ENCODE measurements around the gene CEP164. TPM values are rescaled to one million over a fixed set of nuclear protein-coding genes. Genes with fewer than 3 reads are reported as not detected.

The CEP164 gene
- total RNA-seq, 2 experiments from 2014 or later: 31.7 to 32.4 TPM

DNA sequence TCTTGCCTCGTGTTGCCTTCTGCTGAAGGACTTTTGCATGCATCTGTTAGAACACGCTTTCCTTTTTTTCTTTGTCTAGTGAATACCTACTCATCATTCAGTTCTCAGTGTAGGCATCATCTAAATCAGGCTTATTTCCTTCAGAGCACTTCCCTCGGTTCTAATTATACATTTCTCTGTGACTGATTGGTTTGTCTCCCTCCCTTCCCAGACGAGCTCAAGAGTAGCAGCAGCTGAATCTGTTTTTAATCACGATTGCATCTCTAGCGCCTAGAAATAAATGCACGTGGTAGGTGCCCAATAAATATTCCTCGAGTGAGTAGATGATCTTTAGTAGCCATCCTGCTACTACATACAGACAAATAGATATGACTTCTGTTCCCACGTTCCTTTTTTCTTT lies 6.3 kb downstream of the CEP164 start:
- Mint-ChIP-seq H3K27ac (no peak overlapping the region), H3K36me3 (ENCODE audit: low read depth) (peaks cover 6% of the 10 kb centered on the region), H3K4me1 (ENCODE audit: low read depth) (no peaks in the 10 kb centered on the region), H3K9me3 (ENCODE audit: insufficient read depth) (no peaks in the 10 kb centered on the region), H3K27me3 (ENCODE audit: low read depth) (no peaks in the 10 kb centered on the region), H3K4me3 (no peak overlapping the region)
- ATAC-seq (no peak), DNase-seq (no peak)
- ChIA-PET POLR2A (no interaction called here), CTCF (no interaction called here)

DNA sequence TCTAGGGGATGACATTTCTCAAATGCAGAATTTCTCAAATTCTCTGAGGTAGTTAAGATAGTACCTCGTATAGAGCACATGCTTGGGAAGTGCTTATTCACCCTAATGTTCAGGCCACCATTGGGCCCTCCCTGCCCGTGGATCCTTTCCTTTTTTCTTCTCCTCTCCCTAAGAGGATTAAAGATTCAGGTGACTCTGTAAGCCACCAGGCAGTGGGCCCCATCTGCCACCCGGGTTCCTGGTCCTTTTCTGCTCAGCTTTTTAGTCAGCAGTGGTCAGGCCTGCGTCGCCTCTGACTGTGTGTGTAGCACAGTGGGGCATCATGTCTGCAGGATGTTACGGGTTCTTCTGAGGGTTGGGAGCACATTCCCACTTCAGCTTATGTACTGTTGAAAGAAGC lies 7.2 kb downstream of the CEP164 start:
- H3K36me3 Mint-ChIP-seq (ENCODE audit: low read depth): peaks cover 9% of the 10 kb centered on the region
- CTCF ChIA-PET: no interaction called here

DNA sequence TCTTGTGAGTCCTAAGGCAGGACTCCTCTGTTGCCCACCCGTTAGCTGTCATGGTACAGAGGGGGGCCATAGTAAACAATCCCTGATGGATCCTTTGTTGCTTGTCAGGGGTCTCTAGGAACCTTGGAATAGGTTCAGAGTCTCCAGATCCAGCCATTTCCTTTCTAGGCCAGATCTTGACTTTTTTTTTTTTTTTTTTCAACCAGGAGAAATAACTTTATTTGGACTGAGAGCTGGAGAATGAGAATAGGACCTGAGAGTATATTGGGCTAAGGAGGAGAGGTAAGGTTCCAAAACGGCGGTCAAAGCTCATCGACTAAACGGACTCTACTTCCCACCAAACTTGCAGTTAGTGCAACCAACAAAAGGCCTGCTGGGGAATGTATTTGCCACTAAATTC lies 7.7 kb downstream of the CEP164 start:
- CTCF ChIA-PET: no interaction called here
- peaks cover 13% of the 10 kb centered on the region for H3K36me3 Mint-ChIP-seq (ENCODE audit: low read depth)
- no peaks in the 10 kb centered on the region for H3K4me1 Mint-ChIP-seq (ENCODE audit: low read depth)
- no peak for DNase-seq
- H3K27me3 Mint-ChIP-seq (ENCODE audit: low read depth): no peaks in the 10 kb centered on the region
- H3K27ac Mint-ChIP-seq: no peak overlapping the region
- H3K9me3 Mint-ChIP-seq (ENCODE audit: insufficient read depth): no peaks in the 10 kb centered on the region
- ATAC-seq: no peak
- POLR2A ChIA-PET: interaction anchor here (0.5 kb wide), 1 partner anchor 16 kb away, joined by 6 read pairs; no protein-coding TSS in a partner anchor
- H3K4me3 Mint-ChIP-seq: no peak overlapping the region

More for the DNA sequence above, 7.2 kb downstream of the CEP164 start:
- Mint-ChIP-seq H3K27ac (no peak overlapping the region), H3K27me3 (ENCODE audit: low read depth) (no peaks in the 10 kb centered on the region), H3K4me1 (ENCODE audit: low read depth) (no peaks in the 10 kb centered on the region), H3K9me3 (ENCODE audit: insufficient read depth) (no peaks in the 10 kb centered on the region), H3K4me3 (no peak overlapping the region)
- no peak for DNase-seq
- POLR2A ChIA-PET: interaction anchor here (0.5 kb wide), 1 partner anchor 16 kb away, joined by 6 read pairs; no protein-coding TSS in a partner anchor
- no peak for ATAC-seq

DNA sequence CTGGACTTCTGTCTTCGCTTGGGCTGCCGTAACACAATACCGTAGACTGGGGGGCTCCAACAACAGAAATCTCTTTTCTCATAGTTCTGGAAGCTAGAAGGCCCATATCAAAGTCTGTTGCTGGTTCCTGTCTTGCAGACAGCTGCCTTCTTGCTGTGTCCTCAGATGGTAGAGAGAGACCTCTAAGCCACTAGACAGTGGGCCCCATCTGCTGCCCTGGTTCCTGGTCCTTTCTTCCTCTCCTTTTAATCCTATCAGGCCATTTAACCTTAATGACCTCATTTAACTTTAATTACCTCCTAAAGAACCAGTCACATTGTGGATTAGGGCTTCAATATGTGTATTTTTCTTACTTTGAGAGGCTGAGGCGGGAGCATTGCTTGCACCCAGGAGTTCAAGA lies 9.4 kb downstream of the CEP164 start:
- no peaks in the 10 kb centered on the region for H3K4me1 Mint-ChIP-seq (ENCODE audit: low read depth)
- H3K9me3 Mint-ChIP-seq (ENCODE audit: insufficient read depth): no peaks in the 10 kb centered on the region
- ChIA-PET POLR2A (no interaction called here), CTCF (interaction anchor here (1.1 kb wide), 1 partner anchor 34 kb away, joined by 3 read pairs; no protein-coding TSS in a partner anchor)
- ATAC-seq (no peak), DNase-seq (no peak)
- H3K36me3 Mint-ChIP-seq (ENCODE audit: low read depth): peaks cover 17% of the 10 kb centered on the region
- no peak overlapping the region for H3K27ac Mint-ChIP-seq
- no peak overlapping the region for H3K4me3 Mint-ChIP-seq
- H3K27me3 Mint-ChIP-seq (ENCODE audit: low read depth): no peaks in the 10 kb centered on the region

DNA sequence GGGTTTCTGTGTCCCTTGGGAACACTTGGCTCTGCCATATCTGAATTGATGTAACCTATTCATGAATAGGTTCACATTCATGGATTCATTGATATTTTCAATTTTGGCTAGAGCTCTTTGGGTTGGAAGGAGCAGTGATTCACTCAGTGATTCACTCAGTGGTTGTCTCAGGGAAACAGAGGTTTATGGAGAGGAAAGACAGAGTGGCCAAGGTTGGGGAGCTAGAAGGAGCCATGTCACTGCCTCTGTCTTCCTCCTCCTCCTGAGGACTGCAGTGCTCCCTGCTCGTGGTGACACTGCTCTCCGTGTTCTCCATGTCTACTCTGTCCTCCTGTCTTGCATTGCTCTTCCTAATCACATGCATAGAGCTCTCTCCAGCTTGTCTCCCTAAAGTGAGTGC lies 17.4 kb downstream of the CEP164 start:
- H3K27me3 Mint-ChIP-seq (ENCODE audit: low read depth): no peaks in the 10 kb centered on the region
- POLR2A ChIA-PET: interaction anchor here (0.6 kb wide), 1 partner anchor 40 kb away, joined by 3 read pairs; no protein-coding TSS in a partner anchor
- no peak for DNase-seq
- ATAC-seq: no peak
- H3K9me3 Mint-ChIP-seq (ENCODE audit: insufficient read depth): no peaks in the 10 kb centered on the region
- CTCF ChIA-PET: no interaction called here
- peaks cover 23% of the 10 kb centered on the region for H3K36me3 Mint-ChIP-seq (ENCODE audit: low read depth)
- no peaks in the 10 kb centered on the region for H3K4me1 Mint-ChIP-seq (ENCODE audit: low read depth)
- H3K4me3 Mint-ChIP-seq: no peak overlapping the region
- H3K27ac Mint-ChIP-seq: no peak overlapping the region

DNA sequence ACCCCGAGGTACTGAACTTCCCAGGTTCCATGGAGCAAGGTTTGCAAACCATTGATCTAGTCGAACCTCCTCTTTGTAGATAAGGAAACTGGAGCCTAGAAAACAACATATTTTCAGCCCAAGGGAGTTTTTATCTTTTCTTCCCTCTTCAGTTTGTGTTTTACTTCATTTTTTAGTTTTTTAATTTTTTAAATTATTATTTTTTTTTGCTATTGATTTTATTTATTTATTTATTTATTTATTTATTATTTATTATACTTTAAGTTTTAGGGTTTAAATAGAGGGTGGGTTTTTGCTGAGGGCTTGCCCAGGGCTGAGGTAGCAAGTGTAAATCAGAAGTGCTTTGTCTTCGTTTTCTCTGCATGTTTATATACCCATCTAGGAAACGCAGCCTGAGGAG lies 26.9 kb downstream of the CEP164 start:
- no peaks in the 10 kb centered on the region for H3K27me3 Mint-ChIP-seq (ENCODE audit: low read depth)
- DNase-seq: no peak
- H3K27ac Mint-ChIP-seq: no peak overlapping the region
- peaks cover 14% of the 10 kb centered on the region for H3K36me3 Mint-ChIP-seq (ENCODE audit: low read depth)
- no peaks in the 10 kb centered on the region for H3K4me1 Mint-ChIP-seq (ENCODE audit: low read depth)
- H3K9me3 Mint-ChIP-seq (ENCODE audit: insufficient read depth): no peaks in the 10 kb centered on the region
- ChIA-PET CTCF (interaction anchor here (0.8 kb wide), 1 partner anchor 11 kb away, joined by 3 read pairs; no protein-coding TSS in a partner anchor), POLR2A (no interaction called here)
- ATAC-seq: no peak
- H3K4me3 Mint-ChIP-seq: no peak overlapping the region

DNA sequence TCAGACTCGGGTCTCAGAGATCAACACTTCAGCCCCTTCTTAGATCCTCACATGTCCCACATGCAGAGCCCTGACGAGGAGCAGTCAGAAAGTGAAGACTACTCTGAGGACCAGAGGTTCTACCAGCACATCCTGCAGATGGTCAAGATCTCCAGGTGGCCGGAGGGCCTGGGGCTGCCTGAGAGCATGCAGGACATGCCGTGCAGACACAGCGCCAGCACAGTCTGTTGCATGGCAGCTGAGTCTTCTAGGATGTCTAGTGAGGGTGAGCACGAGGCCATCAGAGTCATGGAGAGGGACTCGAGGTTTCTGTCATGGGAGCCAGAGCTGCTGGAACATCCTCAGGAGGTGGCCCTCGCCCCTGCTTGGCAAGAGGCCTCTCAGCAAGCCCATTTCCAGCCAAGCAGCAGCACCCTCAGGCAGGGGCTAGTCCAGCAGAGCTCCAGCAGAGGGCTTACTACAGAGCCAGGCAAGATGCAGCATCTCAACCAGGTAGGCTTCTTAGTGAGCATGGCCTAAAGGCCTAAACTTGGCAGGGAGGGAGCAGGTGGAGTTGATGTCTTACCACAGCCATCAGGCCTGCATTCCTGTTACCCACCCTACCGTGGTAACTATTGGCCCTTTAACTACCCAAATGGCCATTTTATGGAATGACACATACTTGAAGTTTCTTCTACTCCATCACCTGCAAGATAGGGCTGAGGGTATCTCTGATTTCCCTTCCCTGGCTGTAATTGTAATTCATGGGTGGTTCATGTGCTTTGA lies 28.7 kb downstream of the CEP164 start:
- H3K36me3 Mint-ChIP-seq (ENCODE audit: low read depth): peaks cover 13% of the 10 kb centered on the region
- no peak overlapping the region for H3K4me3 Mint-ChIP-seq
- H3K9me3 Mint-ChIP-seq (ENCODE audit: insufficient read depth): no peaks in the 10 kb centered on the region
- no peaks in the 10 kb centered on the region for H3K4me1 Mint-ChIP-seq (ENCODE audit: low read depth)
- ATAC-seq (peak; percentile 11), DNase-seq (no peak)
- no peak overlapping the region for H3K27ac Mint-ChIP-seq
- ChIA-PET POLR2A (no interaction called here), CTCF (interaction anchor here (0.6 to 1.4 kb wide), 2 partner anchors 265 to 731 kb away, joined by 3 to 4 read pairs; partner anchors contain the start of gene SMIM35)
- no peaks in the 10 kb centered on the region for H3K27me3 Mint-ChIP-seq (ENCODE audit: low read depth)

DNA sequence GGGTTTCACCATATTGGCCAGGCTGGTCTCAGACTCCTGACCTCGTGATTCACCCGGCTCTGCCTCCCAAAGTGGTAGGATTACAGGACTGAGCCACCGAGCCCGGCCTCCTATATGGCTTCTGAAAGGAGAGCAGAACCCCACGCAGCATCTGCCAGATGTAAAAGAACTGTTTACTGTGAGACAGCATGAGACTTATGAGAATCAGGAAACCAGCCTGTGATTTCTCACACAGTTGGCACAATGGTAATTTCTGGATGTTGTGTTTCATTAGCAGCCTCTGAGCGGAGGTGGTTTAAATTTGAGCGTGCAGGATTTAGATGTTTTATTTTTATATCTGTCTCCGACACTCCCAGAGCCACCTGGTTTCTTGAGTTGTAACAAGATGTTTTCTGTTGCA lies 33.8 kb downstream of the CEP164 start:
- CTCF ChIA-PET: no interaction called here
- DNase-seq (no peak), ATAC-seq (no peak)
- Mint-ChIP-seq H3K27ac (no peak overlapping the region), H3K27me3 (ENCODE audit: low read depth) (no peaks in the 10 kb centered on the region), H3K4me1 (ENCODE audit: low read depth) (no peaks in the 10 kb centered on the region), H3K36me3 (ENCODE audit: low read depth) (peaks cover 19% of the 10 kb centered on the region), H3K9me3 (ENCODE audit: insufficient read depth) (no peaks in the 10 kb centered on the region), H3K4me3 (no peak overlapping the region)
- POLR2A ChIA-PET: no interaction called here

DNA sequence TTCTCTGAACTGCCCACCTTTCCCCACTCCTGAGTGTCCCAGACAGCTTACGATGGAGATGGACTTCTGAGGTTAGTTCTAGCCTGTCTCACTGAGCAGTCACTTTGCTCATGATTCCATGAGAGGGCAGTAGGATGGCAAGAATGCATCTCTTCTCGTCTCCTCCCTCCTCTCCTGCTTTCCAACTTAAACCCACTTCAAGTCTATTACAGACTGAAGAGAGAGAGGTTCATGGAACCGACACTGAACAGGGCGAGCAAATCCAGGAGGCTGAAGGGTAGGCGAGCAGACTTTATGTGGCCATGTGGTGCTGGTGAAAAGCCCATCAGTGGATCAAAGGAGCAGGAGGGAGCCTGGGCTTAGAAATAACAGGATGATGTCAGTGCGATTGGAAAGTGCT lies 38.6 kb downstream of the CEP164 start:
- no peaks in the 10 kb centered on the region for H3K27me3 Mint-ChIP-seq (ENCODE audit: low read depth)
- no peak for ATAC-seq
- no peaks in the 10 kb centered on the region for H3K9me3 Mint-ChIP-seq (ENCODE audit: insufficient read depth)
- CTCF ChIA-PET: interaction anchor here (0.7 kb wide), 1 partner anchor 12 kb away, joined by 3 read pairs; no protein-coding TSS in a partner anchor
- no peaks in the 10 kb centered on the region for H3K4me1 Mint-ChIP-seq (ENCODE audit: low read depth)
- no peak for DNase-seq
- no peak overlapping the region for H3K4me3 Mint-ChIP-seq
- H3K27ac Mint-ChIP-seq: no peak overlapping the region
- POLR2A ChIA-PET: no interaction called here
- peaks cover 24% of the 10 kb centered on the region for H3K36me3 Mint-ChIP-seq (ENCODE audit: low read depth)

DNA sequence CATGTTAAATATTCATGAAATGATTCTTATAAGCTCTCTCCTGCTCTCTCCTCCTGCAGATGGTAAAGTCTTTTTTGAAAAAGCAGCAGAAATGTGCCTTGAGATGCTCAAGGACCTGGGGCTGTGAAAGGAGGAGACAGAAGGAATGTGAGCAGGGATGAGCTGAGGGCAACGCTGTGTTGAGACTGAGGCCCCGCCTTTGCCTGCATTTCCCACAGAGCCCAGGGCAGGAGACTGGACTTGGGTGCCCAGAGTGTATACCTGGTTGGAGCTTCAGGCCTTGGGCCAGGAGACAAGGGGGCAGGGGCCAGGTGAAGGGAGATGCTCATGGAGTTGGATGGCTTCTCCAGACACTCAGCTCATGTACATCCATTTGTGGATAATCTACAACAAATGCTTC lies 39.2 kb downstream of the CEP164 start:
- ATAC-seq: no peak
- no peaks in the 10 kb centered on the region for H3K27me3 Mint-ChIP-seq (ENCODE audit: low read depth)
- ChIA-PET POLR2A (no interaction called here), CTCF (no interaction called here)
- no peak overlapping the region for H3K4me3 Mint-ChIP-seq
- no peaks in the 10 kb centered on the region for H3K4me1 Mint-ChIP-seq (ENCODE audit: low read depth)
- no peaks in the 10 kb centered on the region for H3K9me3 Mint-ChIP-seq (ENCODE audit: insufficient read depth)
- DNase-seq: no peak
- no peak overlapping the region for H3K27ac Mint-ChIP-seq
- H3K36me3 Mint-ChIP-seq (ENCODE audit: low read depth): peaks cover 25% of the 10 kb centered on the region

DNA sequence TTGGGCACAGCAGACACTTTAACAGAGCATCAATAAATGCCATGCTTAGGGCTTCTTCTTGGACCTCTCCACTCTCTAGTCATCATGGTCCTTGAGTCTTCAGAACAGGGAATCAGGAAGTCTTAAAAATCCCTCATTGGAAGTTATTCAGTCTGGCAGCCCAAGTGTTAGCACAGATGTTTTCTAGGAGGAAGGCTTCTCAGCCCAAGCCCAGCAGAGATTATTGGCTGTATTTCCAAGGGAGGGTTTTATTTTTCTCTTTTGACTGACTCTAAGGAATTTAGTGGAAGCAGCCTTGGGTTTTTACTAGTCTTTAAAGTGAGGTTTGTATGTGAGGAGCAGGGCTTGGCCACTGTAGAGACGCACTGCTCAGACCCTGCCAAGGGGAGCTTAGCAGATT lies 41.9 kb downstream of the CEP164 start:
- DNase-seq (no peak), ATAC-seq (no peak)
- no peak overlapping the region for H3K4me3 Mint-ChIP-seq
- no peaks in the 10 kb centered on the region for H3K4me1 Mint-ChIP-seq (ENCODE audit: low read depth)
- POLR2A ChIA-PET: no interaction called here
- H3K27me3 Mint-ChIP-seq (ENCODE audit: low read depth): no peaks in the 10 kb centered on the region
- H3K27ac Mint-ChIP-seq: no peak overlapping the region
- H3K9me3 Mint-ChIP-seq (ENCODE audit: insufficient read depth): no peaks in the 10 kb centered on the region
- CTCF ChIA-PET: interaction anchor here (1.1 kb wide), 1 partner anchor 260 kb away, joined by 3 read pairs; no protein-coding TSS in a partner anchor
- peaks cover 26% of the 10 kb centered on the region for H3K36me3 Mint-ChIP-seq (ENCODE audit: low read depth)

DNA sequence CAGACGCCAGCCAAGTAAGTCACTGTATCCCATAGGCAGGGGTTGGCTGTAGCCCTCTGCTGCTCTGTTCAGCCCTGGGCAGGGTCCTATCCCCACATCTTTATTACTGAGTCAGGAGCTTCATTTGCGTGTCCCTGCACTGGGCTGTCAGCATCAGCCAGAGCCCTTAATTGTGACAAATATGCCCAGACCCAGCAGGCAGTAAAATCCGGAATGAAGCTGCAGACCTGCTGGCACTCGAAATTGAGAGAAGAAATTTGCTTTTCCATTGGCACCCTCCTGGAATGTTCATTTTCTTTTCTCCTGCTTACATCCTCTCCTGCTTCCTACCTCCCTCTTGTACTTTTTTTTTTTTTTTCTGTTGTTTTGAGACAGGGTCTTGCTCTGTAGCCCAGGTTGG lies 43.8 kb downstream of the CEP164 start:
- ATAC-seq (no peak), DNase-seq (no peak)
- H3K27ac Mint-ChIP-seq: no peak overlapping the region
- H3K36me3 Mint-ChIP-seq (ENCODE audit: low read depth): peaks cover 22% of the 10 kb centered on the region
- ChIA-PET POLR2A (no interaction called here), CTCF (no interaction called here)
- no peaks in the 10 kb centered on the region for H3K4me1 Mint-ChIP-seq (ENCODE audit: low read depth)
- H3K9me3 Mint-ChIP-seq (ENCODE audit: insufficient read depth): no peaks in the 10 kb centered on the region
- H3K27me3 Mint-ChIP-seq (ENCODE audit: low read depth): no peaks in the 10 kb centered on the region
- H3K4me3 Mint-ChIP-seq: no peak overlapping the region
